GM12878 (cell line): ENCODE results near the gene COL4A1. TPM values are rescaled to one million over a fixed set of nuclear protein-coding genes. Genes with fewer than 3 reads are reported as not detected.

Experiments
- ATAC-seq: fragments of 200-7000 bp; cut with Tn5 transposase; 3 replicates; pipeline ENCODE4 v1.9.1; 2020; ENCODE audit warnings: mild to moderate bottlenecking, moderate library complexity
- BruUV-seq: library from RNA; stranded (reverse); fragments of 400-500 nt; replicated peaks from 2 replicates; lab custom pipeline; 2021; lab: Mats Ljungman, UMichigan
- CTCF ChIA-PET: fragments of 300-600 bp; sonication (Branson Sonifier 250); formaldehyde crosslinking; extraction: SDS; loops from one replicate; lab custom pipeline; 2021; ENCODE audit warnings: inconsistent platforms; lab: Yijun Ruan, JAX
- POLR2A ChIA-PET: fragments of 350-600 bp; formaldehyde crosslinking; extraction: SDS; loops from one replicate; lab custom pipeline; 2021; ENCODE audit warnings: inconsistent platforms; lab: Charles Lee
- RAD21 ChIA-PET: fragments of 300-600 bp; sonication (Branson Sonifier 250); formaldehyde crosslinking; loops from one replicate; lab custom pipeline; 2023; ENCODE audit warnings: antibody characterized with exemption; ENCODE audit not compliant: unreplicated experiment; lab: Charles Lee
- SMC1A ChIA-PET: fragments of 300-600 bp; sonication (Branson Sonifier 250); formaldehyde crosslinking; loops from one replicate; lab custom pipeline; 2023; ENCODE audit not compliant: unreplicated experiment, uncharacterized antibody; lab: Charles Lee
- DNase-seq: peaks from one replicate; pipeline ENCODE4 v3.0.0-alpha.2; 2011; ENCODE audit warnings: low read depth, low spot score
- FAIRE-seq: peaks from 3 replicates; lab custom pipeline; 2011; peaks lifted over from hg19 to GRCh38; lab: Jason Lieb, UNC
- H2AFZ ChIP-seq: 2 replicates; pipeline ENCODE4 v1.6.0; 2011; ENCODE audit warnings: low read depth, low read length, control low read depth; ENCODE audit not compliant: control insufficient read depth
- H3K27ac ChIP-seq: 2 replicates; pipeline ENCODE4 v1.5.1; 2011; ENCODE audit warnings: control low read depth; ENCODE audit not compliant: control insufficient read depth, insufficient read depth
- H3K27me3 ChIP-seq, 2 experiments: replicated peaks in 1 of 2; 2 replicates each; pipeline versions ENCODE4 v1.6.0 to v1.6.1; 2011; ENCODE audit warnings: low read length in 1 of 2; ENCODE audit not compliant: control insufficient read depth in 2 of 2, insufficient read depth in 2 of 2
- H3K36me3 ChIP-seq, 2 experiments: 2 replicates each; pipeline ENCODE4 v1.5.1; 2011; ENCODE audit warnings: low read length in 1 of 2; ENCODE audit not compliant: control insufficient read depth in 2 of 2, insufficient read depth in 2 of 2
- H3K4me1 ChIP-seq: 2 replicates; pipeline ENCODE4 v1.6.1; 2011; ENCODE audit warnings: mild to moderate bottlenecking, low read length, moderate library complexity, mixed read lengths; ENCODE audit not compliant: control insufficient read depth, insufficient read depth
- H3K4me2 ChIP-seq: 2 replicates; pipeline ENCODE4 v1.6.0; 2011; ENCODE audit warnings: control low read depth; ENCODE audit not compliant: control insufficient read depth, insufficient read depth
- H3K4me3 ChIP-seq: fragments of 200-600 bp; sonication (generic); 2 replicates; pipeline ENCODE4 v1.5.1; 2016
- H3K79me2 ChIP-seq: 2 replicates; pipeline ENCODE4 v1.6.0; 2011; ENCODE audit warnings: low read length; ENCODE audit not compliant: control insufficient read depth, insufficient read depth
- H3K9ac ChIP-seq: 2 replicates; pipeline ENCODE4 v1.8.0; 2011; ENCODE audit warnings: low read length, control low read depth, mixed read lengths; ENCODE audit not compliant: control insufficient read depth, insufficient read depth
- H3K9me3 ChIP-seq: replicated peaks from 3 replicates; pipeline ENCODE4 v1.5.1; 2011; ENCODE audit warnings: mild to moderate bottlenecking, low read length; ENCODE audit not compliant: control insufficient read depth, insufficient read depth
- H4K20me1 ChIP-seq: 2 replicates; pipeline ENCODE4 v1.6.0; 2011; ENCODE audit not compliant: control insufficient read depth, insufficient read depth
- BRCA1 ChIP-seq: IDR thresholded peaks from 2 replicates; pipeline ENCODE4 v1.6.1; 2011; ENCODE audit warnings: low read depth, low read length, improper control_type of control experiment
- NFYA ChIP-seq: IDR thresholded peaks from 2 replicates; pipeline ENCODE4 v1.6.1; 2011; ENCODE audit warnings: low read depth, mild to moderate bottlenecking, low read length, improper control_type of control experiment, borderline replicate concordance
- NR2C1 ChIP-seq: fragments of 450-650 bp; IDR thresholded peaks from 2 replicates; pipeline ENCODE4 v1.6.1; 2017; ENCODE audit warnings: antibody characterized with exemption, mild to moderate bottlenecking, moderate library complexity
- POLR2AphosphoS2 ChIP-seq: IDR thresholded peaks from 2 replicates; pipeline ENCODE4 v1.6.1; 2011; ENCODE audit warnings: low read depth, mild to moderate bottlenecking, low read length, improper control_type of control experiment, moderate library complexity
- RAD51 ChIP-seq: fragments of 450-650 bp; IDR thresholded peaks from 2 replicates; pipeline ENCODE4 v1.6.1; 2016; ENCODE audit warnings: moderate library complexity, mild to moderate bottlenecking, inconsistent platforms
- USF2 ChIP-seq: IDR thresholded peaks from 2 replicates; pipeline ENCODE4 v1.6.1; 2011; ENCODE audit warnings: low read depth, low read length, improper control_type of control experiment, borderline replicate concordance
- WGBS: methylation state at CpG from one replicate; pipeline ENCODE4 v1.1.6; 2016; ENCODE audit warnings: low lambda C conversion rate; ENCODE audit not compliant: insufficient replicate concordance, insufficient coverage; ENCODE audit errors: missing lambda C conversion rate; 5-methylcytosine and 5-hydroxymethylcytosine counted together
- in situ Hi-C: fragments of 300-500 bp; cut with MboI; formaldehyde crosslinking; loops from 9 replicates; pipeline ENCODE4 v1.14.3; 2018; ENCODE audit warnings: mixed read lengths
- intact Hi-C: fragments of 100-400 bp; cut with micrococcal nuclease; formaldehyde crosslinking; loops from one replicate; pipeline ENCODE4 v1.14.2; 2022; ENCODE audit not compliant: unreplicated experiment
- polyA plus RNA-seq, 11 experiments: library from polyadenylated mRNA; depleted of rRNA in 4 of 11; unstranded in 6 of 11; stranded (reverse) in 5 of 11; fragments of >200 nt; fragmentation: Nextera tagmentation in 4 of 11; fragmentation: Illumina TruSeq in 1 of 11; extraction: Ambion mirVana in 4 of 11; extraction: Trizol in 1 of 11; gene quantifications; 1 replicate in 1 of 11; 2 replicates in 10 of 11; pipeline versions ENCODE4 v1.2.1 to v1.2.3, GENCODE V29; 2011 to 2016; ENCODE audit warnings: inconsistent platforms in 2 of 11, missing spikeins in 2 of 11, low read depth in 1 of 11
- total RNA-seq, 4 experiments: library from RNA; depleted of rRNA in 3 of 4; stranded (reverse); fragments of >200 nt in 3 of 4; fragmentation: Illumina TruSeq in 1 of 4; extraction: Trizol in 1 of 4; gene quantifications; 2 replicates each; pipeline versions ENCODE4 v1.2.1 to v1.2.3, GENCODE V29; 2013 to 2021
- TF ChIP-seq, protein P1 (sequence below): fragments of 450-650 bp; IDR thresholded peaks from 2 replicates; pipeline ENCODE4 v1.6.1; 2014; ENCODE audit warnings: mild to moderate bottlenecking
- TF ChIP-seq, protein P2 (sequence below): IDR thresholded peaks from 2 replicates; pipeline ENCODE4 v1.6.1; 2012; ENCODE audit warnings: low read depth, low read length, improper control_type of control experiment

The COL4A1 gene
- total and polyA plus RNA-seq, 10 of the 15 experiments (the other 5 are each of a cell fraction or from before 2014, with no cell fraction given) = 0.07 to 0.31 (median 0.13) TPM; not detected in 6

- no TSS peak for BruUV-seq
- Histone ChIP-seq H3K4me1 (no peaks in the 10 kb centered on the region), H3K9ac (no peak overlapping the region), H3K27me3 (no peaks in the 10 kb centered on the region; a peak in 1 of 4 replicates), H2AFZ (no peak overlapping the region), H3K9me3 (no peaks in the 10 kb centered on the region), H3K36me3 (no peaks in the 10 kb centered on the region), H3K79me2 (no peaks in the 10 kb centered on the region), H3K27ac (no peak overlapping the region), H4K20me1 (no peaks in the 10 kb centered on the region), H3K4me2 (no peak overlapping the region), H3K4me3 (no peak overlapping the region)
- DNase-seq (no peak), ATAC-seq (no peak), FAIRE-seq (no peak)
- in situ Hi-C loops = no loop called here
- CTCF ChIA-PET = no interaction called here
- WGBS = 34% methylated on average over 11 of the region's 11 CpGs
- RAD21 ChIA-PET = no interaction called here
- SMC1A ChIA-PET = no interaction called here
- POLR2A ChIA-PET = interaction anchor here (1.3 kb wide), 1 partner anchor 10 kb away, joined by 3 read pairs; no protein-coding TSS in a partner anchor
- TF ChIP-seq NFYA (no peak), RAD51 (no peak), BRCA1 (no peak), NR2C1 (no peak), USF2 (no peak), POLR2AphosphoS2 (no peak)
- TF ChIP-seq, protein P1, sequence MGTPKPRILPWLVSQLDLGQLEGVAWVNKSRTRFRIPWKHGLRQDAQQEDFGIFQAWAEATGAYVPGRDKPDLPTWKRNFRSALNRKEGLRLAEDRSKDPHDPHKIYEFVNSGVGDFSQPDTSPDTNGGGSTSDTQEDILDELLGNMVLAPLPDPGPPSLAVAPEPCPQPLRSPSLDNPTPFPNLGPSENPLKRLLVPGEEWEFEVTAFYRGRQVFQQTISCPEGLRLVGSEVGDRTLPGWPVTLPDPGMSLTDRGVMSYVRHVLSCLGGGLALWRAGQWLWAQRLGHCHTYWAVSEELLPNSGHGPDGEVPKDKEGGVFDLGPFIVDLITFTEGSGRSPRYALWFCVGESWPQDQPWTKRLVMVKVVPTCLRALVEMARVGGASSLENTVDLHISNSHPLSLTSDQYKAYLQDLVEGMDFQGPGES = no peak
- TF ChIP-seq, protein P2, sequence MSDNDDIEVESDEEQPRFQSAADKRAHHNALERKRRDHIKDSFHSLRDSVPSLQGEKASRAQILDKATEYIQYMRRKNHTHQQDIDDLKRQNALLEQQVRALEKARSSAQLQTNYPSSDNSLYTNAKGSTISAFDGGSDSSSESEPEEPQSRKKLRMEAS = no peak
- intact Hi-C loops = no loop called here
Observed at GRCh38 chr13:110284779-110285484, 22.0 kb downstream of the COL4A1 start.
